HUES6 (cell line): ENCODE data around the gene NABP2.

ENCODE experiments used
- H3K27ac ChIP-seq: 2 replicates; pipeline ENCODE4 v1.7.0; 2013; ENCODE audit warnings: low read depth, mild to moderate bottlenecking, low read length, inconsistent platforms
- H3K27me3 ChIP-seq: 2 replicates; pipeline ENCODE4 v1.6.1; 2013; ENCODE audit warnings: low read length; ENCODE audit not compliant: control insufficient read depth, insufficient read depth
- H3K36me3 ChIP-seq: 2 replicates; pipeline ENCODE4 v1.6.1; 2013; ENCODE audit warnings: low read length; ENCODE audit not compliant: control insufficient read depth, insufficient read depth
- H3K4me1 ChIP-seq: 2 replicates; pipeline ENCODE4 v1.6.1; 2013; ENCODE audit warnings: low read length; ENCODE audit not compliant: control insufficient read depth, insufficient read depth
- H3K4me3 ChIP-seq: 2 replicates; pipeline ENCODE4 v1.5.1; 2013; ENCODE audit warnings: low read depth, low read length
- H3K9ac ChIP-seq: one replicate; pipeline ENCODE4 v1.6.1; 2013; ENCODE audit warnings: mild to moderate bottlenecking, low read length
- H3K9me3 ChIP-seq: 2 replicates; pipeline ENCODE4 v1.6.1; 2013; ENCODE audit warnings: low read depth, low read length; ENCODE audit not compliant: control insufficient read depth, insufficient read depth

NABP2 gene

DNA sequence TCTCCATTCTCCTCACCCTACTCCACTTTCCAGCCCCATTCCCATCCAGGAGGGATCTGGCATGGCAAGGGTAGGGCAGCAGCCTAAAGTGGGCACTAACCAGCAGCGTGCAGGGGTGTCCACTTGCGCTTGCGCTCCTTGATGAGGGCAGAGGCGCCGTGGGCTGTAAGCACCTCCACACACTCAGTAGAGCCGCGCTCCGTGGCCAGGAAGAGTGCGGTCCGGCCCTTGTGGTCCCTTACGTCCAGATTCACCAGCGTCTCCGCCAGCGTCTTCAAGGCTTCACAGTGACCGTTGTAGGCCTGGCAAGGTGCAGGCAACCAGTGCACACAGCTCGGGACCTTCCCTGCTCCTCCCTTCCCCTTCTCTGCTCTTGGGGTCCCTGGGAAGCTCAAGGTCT, 23.8 kb downstream of the NABP2 start:
- Histone ChIP-seq H3K36me3 (peaks cover 85% of the 10 kb centered on the region), H3K4me1 (no peaks in the 10 kb centered on the region), H3K27ac (no peak overlapping the region), H3K9me3 (no peaks in the 10 kb centered on the region), H3K4me3 (no peak overlapping the region), H3K27me3 (no peaks in the 10 kb centered on the region), H3K9ac (no peak overlapping the region)

DNA sequence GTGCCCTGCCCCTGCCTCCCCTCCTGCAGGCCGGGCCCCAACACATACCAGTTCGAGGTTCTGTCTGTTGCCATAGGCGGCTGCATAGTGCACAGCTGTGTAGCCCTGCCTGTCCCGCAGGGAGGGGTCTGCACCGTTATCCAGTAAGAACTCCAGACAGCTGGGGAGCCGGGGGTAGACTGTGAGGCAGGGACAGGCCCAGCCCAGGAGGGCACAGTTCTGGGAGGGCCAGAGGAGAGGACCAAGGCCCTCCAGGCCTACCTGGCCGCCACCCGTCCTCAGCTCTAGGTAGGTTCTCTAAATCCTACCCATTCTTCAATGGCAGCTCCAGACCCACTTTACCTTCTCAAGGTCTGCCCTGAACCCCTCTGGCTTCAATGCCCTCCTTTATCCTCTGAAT, 24.6 kb downstream of the NABP2 start:
- no peaks in the 10 kb centered on the region for H3K9me3 ChIP-seq
- no peak overlapping the region for H3K27ac ChIP-seq
- H3K9ac ChIP-seq = no peak overlapping the region
- H3K27me3 ChIP-seq = no peaks in the 10 kb centered on the region
- H3K36me3 ChIP-seq = peaks cover 85% of the 10 kb centered on the region
- H3K4me1 ChIP-seq = no peaks in the 10 kb centered on the region
- no peak overlapping the region for H3K4me3 ChIP-seq

DNA sequence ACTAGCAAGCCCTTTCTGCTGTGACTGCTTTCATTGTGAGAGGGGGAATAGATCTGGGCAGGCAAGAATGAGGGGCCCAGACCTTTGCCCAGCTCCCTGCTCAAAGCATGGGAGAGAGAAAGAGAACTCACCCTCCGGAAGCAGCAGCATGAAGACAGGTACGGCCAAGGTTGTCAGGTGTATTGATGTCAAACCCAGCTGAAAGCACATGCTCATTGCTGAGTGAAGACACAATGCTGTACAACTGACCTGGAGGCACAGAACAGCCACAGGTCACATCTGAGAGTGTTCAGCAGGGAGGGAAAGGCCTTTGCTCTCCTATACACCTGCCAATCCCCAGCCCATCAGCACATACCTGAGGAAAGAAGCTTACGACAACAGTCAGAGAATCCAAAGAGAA, 28.5 kb downstream of the NABP2 start:
- no peaks in the 10 kb centered on the region for H3K9me3 ChIP-seq
- H3K36me3 ChIP-seq = peaks cover 80% of the 10 kb centered on the region
- no peak overlapping the region for H3K9ac ChIP-seq

DNA sequence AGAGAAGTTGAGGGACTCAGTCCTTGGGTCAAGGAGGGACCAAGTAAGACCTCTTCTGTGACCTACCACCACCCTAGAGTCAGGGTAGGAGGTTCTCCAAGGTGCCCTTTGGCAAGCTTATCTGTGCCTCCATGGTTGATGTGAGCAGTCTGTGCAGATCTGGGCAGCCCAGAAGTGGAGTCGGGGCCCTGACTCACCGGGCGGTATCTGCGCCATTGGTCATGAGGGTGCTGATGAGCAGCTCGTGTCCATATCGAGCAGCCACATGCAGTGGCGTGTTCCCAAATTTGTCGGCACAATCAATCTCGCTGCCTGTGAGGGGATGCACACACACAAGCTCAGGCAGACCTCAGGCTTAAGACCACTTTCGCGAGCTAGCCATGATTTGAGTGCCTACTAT, 28.9 kb downstream of the NABP2 start:
- Histone ChIP-seq H3K9me3 (no peaks in the 10 kb centered on the region), H3K36me3 (peaks cover 75% of the 10 kb centered on the region)

More for the DNA sequence above, 28.5 kb downstream of the NABP2 start:
- H3K27ac ChIP-seq = no peak overlapping the region
- no peaks in the 10 kb centered on the region for H3K27me3 ChIP-seq
- H3K4me3 ChIP-seq = no peak overlapping the region
- H3K4me1 ChIP-seq = peaks cover 13% of the 10 kb centered on the region

DNA sequence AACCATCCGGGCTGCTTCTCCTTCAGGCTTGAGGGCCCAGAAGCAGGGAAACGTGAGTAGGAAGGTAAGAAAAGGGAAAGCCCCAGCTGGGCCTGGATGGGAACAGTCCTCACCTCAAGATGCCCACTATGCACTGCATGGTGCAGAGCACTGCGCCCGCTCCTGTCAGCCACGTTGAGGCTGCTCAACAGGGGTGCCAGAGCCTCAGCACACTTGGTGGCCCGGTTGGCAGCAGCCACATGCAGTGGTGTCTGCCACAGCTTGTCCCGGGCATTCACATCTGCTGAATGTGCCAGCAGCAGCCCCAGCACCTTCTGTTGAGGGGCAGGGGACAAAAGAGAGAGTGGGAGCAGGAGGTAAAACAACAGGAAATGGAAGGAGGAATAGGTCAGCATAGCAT, 31.5 kb downstream of the NABP2 start:
- no peak overlapping the region for H3K4me3 ChIP-seq
- H3K36me3 ChIP-seq = peaks cover 51% of the 10 kb centered on the region
- H3K27me3 ChIP-seq = no peaks in the 10 kb centered on the region
- no peaks in the 10 kb centered on the region for H3K9me3 ChIP-seq
- no peak overlapping the region for H3K9ac ChIP-seq
- peaks cover 17% of the 10 kb centered on the region for H3K4me1 ChIP-seq
- H3K27ac ChIP-seq = no peak overlapping the region

More for the DNA sequence above, 28.9 kb downstream of the NABP2 start:
- H3K27ac ChIP-seq = no peak overlapping the region
- peaks cover 13% of the 10 kb centered on the region for H3K4me1 ChIP-seq
- H3K27me3 ChIP-seq = no peaks in the 10 kb centered on the region
- no peak overlapping the region for H3K4me3 ChIP-seq
- no peak overlapping the region for H3K9ac ChIP-seq

DNA sequence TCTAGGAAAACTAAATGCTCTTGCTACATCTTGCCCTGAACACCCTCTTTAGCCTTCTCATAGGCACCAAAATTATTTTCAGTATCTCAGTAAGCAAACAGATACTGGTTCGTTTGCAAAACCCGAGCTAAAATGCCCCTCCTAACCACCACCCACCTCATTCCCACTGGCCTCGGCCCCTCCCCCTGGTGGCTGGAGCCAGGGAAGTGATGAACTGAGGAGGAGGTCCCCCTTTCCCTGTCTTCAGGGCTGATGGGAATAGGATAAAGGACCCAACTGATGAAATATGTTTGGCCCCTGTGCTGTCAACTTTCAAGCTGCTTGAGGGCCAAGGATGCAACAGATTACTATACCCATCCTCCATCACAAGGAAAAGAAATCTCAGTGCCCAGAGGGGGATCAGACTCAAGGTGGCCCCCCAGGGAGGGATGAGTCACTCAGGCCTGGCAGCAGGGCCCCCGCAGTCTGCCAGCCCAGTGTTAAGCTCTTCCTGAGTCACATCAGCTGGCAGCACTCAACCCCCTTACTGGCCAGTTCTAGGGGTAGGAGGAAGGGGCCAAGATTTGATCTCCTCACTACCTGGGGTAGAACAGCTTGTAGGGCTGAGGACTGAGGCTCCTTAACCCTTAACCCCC, 32.3 kb downstream of the NABP2 start:
- peaks cover 17% of the 10 kb centered on the region for H3K4me1 ChIP-seq
- peak overlapping the region; percentile 99; the same call in 1 of the 2 replicates for H3K4me3 ChIP-seq
- no peak overlapping the region for H3K27ac ChIP-seq
- H3K9me3 ChIP-seq = no peaks in the 10 kb centered on the region
- H3K9ac ChIP-seq = peak overlapping the region; percentile 89
- peaks cover 49% of the 10 kb centered on the region for H3K36me3 ChIP-seq
- H3K27me3 ChIP-seq = no peaks in the 10 kb centered on the region

DNA sequence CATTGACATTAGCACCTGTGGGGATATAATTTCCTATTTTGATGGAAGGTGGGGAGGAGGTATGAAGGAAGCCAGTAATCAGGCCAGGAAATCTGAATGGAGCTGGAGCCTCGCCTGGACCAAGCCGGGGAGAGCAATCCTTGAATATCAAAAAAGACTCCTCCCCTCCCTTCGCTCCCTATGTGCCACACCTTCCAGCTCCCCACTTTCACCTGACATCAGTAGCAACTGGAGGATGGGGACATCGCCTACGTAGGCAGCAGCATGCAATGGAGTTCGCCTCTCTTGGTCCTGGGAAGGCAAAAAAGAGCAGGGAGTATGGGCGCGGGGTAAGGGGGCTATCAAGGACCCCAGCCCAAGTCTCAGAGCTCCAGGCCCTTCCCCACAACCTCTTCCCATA, 32.9 kb downstream of the NABP2 start:
- H3K9ac ChIP-seq = peak overlapping the region; percentile 89
- peaks cover 17% of the 10 kb centered on the region for H3K4me1 ChIP-seq
- no peaks in the 10 kb centered on the region for H3K9me3 ChIP-seq
- H3K27me3 ChIP-seq = no peaks in the 10 kb centered on the region
- peaks cover 42% of the 10 kb centered on the region for H3K36me3 ChIP-seq
- no peak overlapping the region for H3K27ac ChIP-seq
- H3K4me3 ChIP-seq = peak overlapping the region; percentile 99

DNA sequence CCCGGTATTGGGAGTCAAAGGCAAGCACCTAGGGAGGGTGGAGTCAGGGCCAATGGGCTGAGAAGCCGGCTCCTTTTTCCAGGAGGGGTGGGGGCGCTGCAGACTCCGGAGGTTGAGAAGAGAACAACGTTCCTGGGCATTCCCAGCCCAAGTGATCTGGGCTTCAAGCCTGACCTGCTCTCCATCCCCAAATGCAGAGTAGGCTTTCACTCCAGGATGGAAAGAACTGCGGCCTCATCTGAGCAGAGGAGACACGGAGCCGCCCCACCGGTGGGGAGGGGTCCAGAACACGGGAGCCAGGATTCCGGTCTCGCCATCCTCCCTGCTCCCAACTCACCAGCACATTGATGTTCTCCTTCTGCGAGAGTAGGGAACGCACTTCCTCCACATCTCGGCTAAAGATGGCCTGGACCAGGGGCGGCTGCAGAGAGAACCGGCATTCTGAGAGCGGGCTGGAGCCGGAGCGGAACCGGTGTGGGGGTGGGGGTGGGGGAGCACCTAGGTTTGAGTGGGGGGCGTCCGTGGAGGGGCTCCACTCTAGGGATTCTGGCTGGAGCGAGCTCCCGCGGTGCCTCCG, 33.4 kb downstream of the NABP2 start:
- H3K27ac ChIP-seq = peak overlapping the region; percentile 69; the same call in 1 of the 2 replicates
- H3K4me3 ChIP-seq = peak overlapping the region; percentile 99

DNA sequence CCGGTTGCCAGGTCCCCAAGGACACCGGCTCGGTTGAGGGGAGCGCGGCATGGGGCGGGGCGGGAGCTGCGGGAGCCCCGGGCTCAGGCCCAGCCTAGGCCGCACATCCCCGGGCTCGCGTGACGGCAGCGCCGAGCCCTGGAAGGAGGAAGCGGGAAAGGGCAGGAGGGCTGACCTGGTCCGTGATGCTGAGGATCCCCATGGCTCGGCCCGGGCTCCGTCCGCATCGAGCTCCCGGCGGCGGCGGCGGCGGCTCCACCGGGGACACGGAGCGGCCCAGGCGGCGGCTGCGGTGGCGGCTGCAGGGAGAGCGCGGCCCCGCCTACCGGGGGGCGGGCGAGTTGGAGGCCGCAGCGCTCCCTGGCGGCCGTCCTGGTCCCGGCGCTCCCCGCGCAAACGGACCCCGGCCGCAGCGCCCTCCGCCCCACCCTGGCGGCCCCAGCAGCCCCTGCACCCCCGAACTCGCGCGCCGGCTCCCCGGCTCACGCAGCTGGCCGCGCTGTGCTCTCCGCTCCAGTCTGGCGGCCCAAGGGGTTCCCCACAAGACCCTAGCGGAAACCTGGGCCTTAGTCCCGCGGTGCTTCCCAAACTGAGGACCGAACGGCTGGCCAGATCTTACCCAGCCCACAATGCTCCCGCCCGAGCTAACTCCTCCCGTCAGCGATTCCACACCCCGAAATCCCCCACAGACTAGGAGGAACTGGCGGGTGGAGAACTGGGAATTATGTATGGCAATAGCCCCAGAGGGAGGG, 34.1 kb downstream of the NABP2 start, which contains the start of gene ANKRD52:
ANKRD52 (minus strand) TSS at position 317 of the 752 bp plus-strand sequence; CDS start at position 202, 115 bp downstream.
- H3K9ac ChIP-seq = peak within 1 kb of the TSS; percentile 89
- H3K36me3 ChIP-seq = peaks cover 31% of the 10 kb centered on the region
- H3K27me3 ChIP-seq = no peaks in the 10 kb centered on the region
- H3K4me3 ChIP-seq = peak within 1 kb of the TSS; percentile 99
- peaks cover 17% of the 10 kb centered on the region for H3K4me1 ChIP-seq
- H3K27ac ChIP-seq = peak within 1 kb of the TSS; percentile 73; the same call in 1 of the 2 replicates
- no peaks in the 10 kb centered on the region for H3K9me3 ChIP-seq

More for the DNA sequence above, 33.4 kb downstream of the NABP2 start:
- peaks cover 17% of the 10 kb centered on the region for H3K4me1 ChIP-seq
- H3K27me3 ChIP-seq = no peaks in the 10 kb centered on the region
- no peaks in the 10 kb centered on the region for H3K9me3 ChIP-seq
- peaks cover 37% of the 10 kb centered on the region for H3K36me3 ChIP-seq
- H3K9ac ChIP-seq = peak overlapping the region; percentile 89

DNA sequence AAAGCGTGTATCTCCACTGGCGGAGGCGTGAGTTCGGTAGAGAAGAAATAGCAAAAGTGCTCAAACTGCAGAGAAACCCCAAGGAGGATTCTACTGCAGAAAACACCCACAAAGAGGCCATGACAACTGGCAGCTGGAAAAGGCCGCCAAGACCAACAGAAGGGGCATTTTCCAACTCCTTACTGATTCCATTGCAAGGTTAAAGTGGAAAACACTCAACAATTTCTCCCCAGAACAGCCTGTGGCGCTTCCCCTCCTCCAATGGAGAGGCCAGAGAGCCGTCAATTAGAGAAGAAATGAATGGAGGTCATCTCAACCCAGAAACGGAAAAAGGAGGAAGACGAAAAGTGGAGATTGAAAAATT, 34.7 kb downstream of the NABP2 start:
- Histone ChIP-seq H3K36me3 (peaks cover 25% of the 10 kb centered on the region), H3K4me1 (peaks cover 17% of the 10 kb centered on the region), H3K27ac (0 out of 2 replicates have a peak overlapping the region, but pooled peaks have one; percentile 73), H3K27me3 (no peaks in the 10 kb centered on the region), H3K9ac (peak overlapping the region; percentile 76), H3K4me3 (peak overlapping the region; percentile 99), H3K9me3 (no peaks in the 10 kb centered on the region)

DNA sequence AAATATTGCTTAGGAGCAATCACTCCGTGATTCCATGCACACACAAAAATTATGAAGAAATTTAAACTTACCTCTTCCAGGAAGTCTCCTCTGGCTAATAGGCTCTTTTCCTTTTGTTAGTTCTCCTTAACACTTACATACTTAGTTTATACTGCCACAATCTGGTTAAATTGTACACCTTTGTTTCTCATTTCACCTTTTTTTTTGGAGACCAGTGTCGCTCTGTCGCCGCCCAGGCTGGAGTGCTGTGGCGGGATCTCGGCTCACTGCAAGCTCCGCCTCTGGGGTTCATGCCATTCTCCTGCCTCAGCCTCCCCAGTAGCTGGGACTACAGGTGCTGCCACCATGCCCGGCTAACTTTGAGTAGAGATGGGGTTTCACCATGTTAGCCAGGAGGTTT, 36.2 kb downstream of the NABP2 start:
- peaks cover 17% of the 10 kb centered on the region for H3K4me1 ChIP-seq
- peaks cover 11% of the 10 kb centered on the region for H3K36me3 ChIP-seq
- H3K9ac ChIP-seq = no peak overlapping the region
- H3K27ac ChIP-seq = no peak overlapping the region
- H3K4me3 ChIP-seq = no peak overlapping the region
- no peaks in the 10 kb centered on the region for H3K27me3 ChIP-seq
- H3K9me3 ChIP-seq = no peaks in the 10 kb centered on the region
